ENCODE measurements around the gene CWC25. TPM values are rescaled to one million over a fixed set of nuclear protein-coding genes. Genes with fewer than 3 reads are reported as not detected.

CWC25 gene
- total RNA-seq, 1 experiment from 2014 or later, result 17.3 TPM

DNA sequence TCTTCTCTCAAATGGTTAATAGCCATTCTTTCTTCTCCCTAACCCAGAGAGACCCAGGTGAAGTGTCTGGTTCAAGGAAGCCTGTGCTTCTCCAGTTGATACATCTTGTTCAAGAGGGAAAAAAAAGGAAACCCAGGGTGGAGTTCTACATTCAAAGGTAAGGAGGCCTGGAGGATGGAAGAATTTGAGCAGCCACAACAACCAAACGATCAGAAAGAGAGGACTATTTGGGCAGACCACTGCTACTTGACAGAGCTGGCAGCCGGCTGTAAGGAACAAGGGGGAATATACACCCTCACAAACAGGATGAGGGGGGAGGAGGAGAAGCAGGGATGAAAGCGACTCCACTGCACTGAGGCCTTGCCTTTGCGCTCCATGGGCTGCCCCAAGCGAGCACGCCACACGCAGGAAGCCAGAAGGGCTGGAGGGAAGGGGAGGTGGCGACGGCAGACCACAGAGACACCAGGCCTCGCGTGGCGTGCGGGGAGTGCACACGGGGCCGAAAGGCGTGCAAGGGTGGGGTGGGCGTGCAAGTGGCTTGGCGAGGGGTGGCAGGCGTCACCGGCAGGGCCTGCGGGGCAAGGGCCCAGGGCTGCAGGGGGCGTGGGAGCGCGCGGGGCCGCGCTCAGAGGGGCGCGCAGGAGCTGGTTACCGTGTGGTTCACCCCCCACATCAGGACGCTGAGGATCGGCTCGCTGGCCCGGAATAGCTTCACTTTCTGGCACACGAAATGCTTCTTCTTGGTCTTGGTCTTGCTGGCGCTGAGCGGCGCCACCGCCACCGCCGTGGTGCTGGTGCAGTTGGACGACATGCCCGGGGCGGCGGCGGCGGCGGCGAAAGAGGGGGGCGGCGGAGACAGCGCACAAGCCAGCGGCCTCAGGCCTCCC lies 26.3 kb downstream of the CWC25 start (continued):
- TF ChIP-seq, protein P1, sequence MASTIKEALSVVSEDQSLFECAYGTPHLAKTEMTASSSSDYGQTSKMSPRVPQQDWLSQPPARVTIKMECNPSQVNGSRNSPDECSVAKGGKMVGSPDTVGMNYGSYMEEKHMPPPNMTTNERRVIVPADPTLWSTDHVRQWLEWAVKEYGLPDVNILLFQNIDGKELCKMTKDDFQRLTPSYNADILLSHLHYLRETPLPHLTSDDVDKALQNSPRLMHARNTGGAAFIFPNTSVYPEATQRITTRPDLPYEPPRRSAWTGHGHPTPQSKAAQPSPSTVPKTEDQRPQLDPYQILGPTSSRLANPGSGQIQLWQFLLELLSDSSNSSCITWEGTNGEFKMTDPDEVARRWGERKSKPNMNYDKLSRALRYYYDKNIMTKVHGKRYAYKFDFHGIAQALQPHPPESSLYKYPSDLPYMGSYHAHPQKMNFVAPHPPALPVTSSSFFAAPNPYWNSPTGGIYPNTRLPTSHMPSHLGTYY (CRISPR knock-in tag; IDR thresholded peaks at IDR 0.05), result no peak
- TF ChIP-seq ZNF121 (CRISPR knock-in tag; IDR thresholded peaks at IDR 0.05), result 0 out of 2 replicates have a peak, but pooled peaks have one; percentile 33
- TF ChIP-seq, protein P2, sequence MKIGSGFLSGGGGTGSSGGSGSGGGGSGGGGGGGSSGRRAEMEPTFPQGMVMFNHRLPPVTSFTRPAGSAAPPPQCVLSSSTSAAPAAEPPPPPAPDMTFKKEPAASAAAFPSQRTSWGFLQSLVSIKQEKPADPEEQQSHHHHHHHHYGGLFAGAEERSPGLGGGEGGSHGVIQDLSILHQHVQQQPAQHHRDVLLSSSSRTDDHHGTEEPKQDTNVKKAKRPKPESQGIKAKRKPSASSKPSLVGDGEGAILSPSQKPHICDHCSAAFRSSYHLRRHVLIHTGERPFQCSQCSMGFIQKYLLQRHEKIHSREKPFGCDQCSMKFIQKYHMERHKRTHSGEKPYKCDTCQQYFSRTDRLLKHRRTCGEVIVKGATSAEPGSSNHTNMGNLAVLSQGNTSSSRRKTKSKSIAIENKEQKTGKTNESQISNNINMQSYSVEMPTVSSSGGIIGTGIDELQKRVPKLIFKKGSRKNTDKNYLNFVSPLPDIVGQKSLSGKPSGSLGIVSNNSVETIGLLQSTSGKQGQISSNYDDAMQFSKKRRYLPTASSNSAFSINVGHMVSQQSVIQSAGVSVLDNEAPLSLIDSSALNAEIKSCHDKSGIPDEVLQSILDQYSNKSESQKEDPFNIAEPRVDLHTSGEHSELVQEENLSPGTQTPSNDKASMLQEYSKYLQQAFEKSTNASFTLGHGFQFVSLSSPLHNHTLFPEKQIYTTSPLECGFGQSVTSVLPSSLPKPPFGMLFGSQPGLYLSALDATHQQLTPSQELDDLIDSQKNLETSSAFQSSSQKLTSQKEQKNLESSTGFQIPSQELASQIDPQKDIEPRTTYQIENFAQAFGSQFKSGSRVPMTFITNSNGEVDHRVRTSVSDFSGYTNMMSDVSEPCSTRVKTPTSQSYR (CRISPR knock-in tag; IDR thresholded peaks at IDR 0.05), result 0 out of 2 replicates have a peak, but pooled peaks have one; percentile 32
- TF ChIP-seq CREB1 (CRISPR knock-in tag; IDR thresholded peaks at IDR 0.05), result 0 out of 2 replicates have a peak, but pooled peaks have one; percentile 39
- TF ChIP-seq, protein P3, sequence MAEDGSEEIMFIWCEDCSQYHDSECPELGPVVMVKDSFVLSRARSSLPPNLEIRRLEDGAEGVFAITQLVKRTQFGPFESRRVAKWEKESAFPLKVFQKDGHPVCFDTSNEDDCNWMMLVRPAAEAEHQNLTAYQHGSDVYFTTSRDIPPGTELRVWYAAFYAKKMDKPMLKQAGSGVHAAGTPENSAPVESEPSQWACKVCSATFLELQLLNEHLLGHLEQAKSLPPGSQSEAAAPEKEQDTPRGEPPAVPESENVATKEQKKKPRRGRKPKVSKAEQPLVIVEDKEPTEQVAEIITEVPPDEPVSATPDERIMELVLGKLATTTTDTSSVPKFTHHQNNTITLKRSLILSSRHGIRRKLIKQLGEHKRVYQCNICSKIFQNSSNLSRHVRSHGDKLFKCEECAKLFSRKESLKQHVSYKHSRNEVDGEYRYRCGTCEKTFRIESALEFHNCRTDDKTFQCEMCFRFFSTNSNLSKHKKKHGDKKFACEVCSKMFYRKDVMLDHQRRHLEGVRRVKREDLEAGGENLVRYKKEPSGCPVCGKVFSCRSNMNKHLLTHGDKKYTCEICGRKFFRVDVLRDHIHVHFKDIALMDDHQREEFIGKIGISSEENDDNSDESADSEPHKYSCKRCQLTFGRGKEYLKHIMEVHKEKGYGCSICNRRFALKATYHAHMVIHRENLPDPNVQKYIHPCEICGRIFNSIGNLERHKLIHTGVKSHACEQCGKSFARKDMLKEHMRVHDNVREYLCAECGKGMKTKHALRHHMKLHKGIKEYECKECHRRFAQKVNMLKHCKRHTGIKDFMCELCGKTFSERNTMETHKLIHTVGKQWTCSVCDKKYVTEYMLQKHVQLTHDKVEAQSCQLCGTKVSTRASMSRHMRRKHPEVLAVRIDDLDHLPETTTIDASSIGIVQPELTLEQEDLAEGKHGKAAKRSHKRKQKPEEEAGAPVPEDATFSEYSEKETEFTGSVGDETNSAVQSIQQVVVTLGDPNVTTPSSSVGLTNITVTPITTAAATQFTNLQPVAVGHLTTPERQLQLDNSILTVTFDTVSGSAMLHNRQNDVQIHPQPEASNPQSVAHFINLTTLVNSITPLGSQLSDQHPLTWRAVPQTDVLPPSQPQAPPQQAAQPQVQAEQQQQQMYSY (CRISPR knock-in tag; IDR thresholded peaks at IDR 0.05), result 0 out of 2 replicates have a peak, but pooled peaks have one; percentile 36

DNA sequence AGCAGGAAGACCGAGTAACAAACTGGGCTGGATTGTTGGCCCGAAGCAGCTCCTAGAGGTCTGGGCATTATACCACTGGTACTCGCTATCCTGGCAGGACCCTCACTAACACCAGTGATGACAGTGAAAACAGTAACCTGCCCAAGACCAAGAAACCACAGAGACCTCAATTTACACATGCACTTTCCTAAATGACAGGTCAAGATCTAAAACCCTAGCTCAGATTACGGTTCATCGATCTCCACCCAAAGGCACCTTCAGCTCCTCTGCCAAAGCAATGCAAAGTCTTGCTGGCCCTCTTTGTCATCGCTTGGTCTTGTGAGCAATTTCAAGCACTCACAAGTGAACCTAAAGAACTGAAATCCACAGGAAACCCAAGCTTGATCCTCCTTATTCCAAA lies 27.3 kb downstream of the CWC25 start:
- no peak for TF ChIP-seq ZNF396 (CRISPR knock-in tag; IDR thresholded peaks at IDR 0.05; ENCODE audit: borderline replicate concordance)
- TF ChIP-seq, protein P4, sequence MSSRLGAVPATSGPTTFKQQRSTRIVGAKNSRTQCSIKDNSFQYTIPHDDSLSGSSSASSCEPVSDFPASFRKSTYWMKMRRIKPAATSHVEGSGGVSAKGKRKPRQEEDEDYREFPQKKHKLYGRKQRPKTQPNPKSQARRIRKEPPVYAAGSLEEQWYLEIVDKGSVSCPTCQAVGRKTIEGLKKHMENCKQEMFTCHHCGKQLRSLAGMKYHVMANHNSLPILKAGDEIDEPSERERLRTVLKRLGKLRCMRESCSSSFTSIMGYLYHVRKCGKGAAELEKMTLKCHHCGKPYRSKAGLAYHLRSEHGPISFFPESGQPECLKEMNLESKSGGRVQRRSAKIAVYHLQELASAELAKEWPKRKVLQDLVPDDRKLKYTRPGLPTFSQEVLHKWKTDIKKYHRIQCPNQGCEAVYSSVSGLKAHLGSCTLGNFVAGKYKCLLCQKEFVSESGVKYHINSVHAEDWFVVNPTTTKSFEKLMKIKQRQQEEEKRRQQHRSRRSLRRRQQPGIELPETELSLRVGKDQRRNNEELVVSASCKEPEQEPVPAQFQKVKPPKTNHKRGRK (CRISPR knock-in tag; IDR thresholded peaks at IDR 0.05; ENCODE audit: borderline replicate concordance), result no peak
- Mint-ChIP-seq H3K27me3 (ENCODE audit: low read depth) (no peaks in the 10 kb centered on the region), H3K9me3 (no peaks in the 10 kb centered on the region), H3K4me1 (peaks cover 21% of the 10 kb centered on the region), H3K4me3 (peak overlapping the region; percentile 98), H3K36me3 (peaks cover 37% of the 10 kb centered on the region), H3K27ac (peak overlapping the region; percentile 96; the same call in 1 of the 2 replicates)
- DNase-seq (ENCODE audit: low spot score), result no peak
- ATAC-seq, result no peak
- ChIA-PET POLR2A (no interaction called here), CTCF (no interaction called here)

DNA sequence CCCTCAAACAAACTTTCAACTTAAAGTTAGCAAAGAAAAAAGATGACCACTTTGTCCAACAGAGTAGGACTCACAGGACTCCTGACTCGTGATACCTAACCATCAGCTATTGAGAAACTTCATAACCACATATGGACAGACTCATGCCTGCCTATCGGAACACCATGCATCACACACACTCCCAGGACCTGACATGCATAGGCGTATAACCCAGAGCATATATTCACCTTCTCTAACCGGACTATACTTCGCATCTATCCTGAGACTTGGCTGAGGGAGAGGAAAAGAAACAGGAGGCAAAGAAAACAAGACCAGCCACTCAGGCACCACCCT lies 28.0 kb downstream of the CWC25 start:
- H3K27me3 Mint-ChIP-seq (ENCODE audit: low read depth), result no peaks in the 10 kb centered on the region
- no peaks in the 10 kb centered on the region for H3K9me3 Mint-ChIP-seq
- peak overlapping the region; percentile 42 for H3K27ac Mint-ChIP-seq
- peaks cover 36% of the 10 kb centered on the region for H3K36me3 Mint-ChIP-seq
- CTCF ChIA-PET, result no interaction called here
- H3K4me1 Mint-ChIP-seq, result peaks cover 21% of the 10 kb centered on the region
- POLR2A ChIA-PET, result no interaction called here
- peak overlapping the region; percentile 23; the same call in 1 of the 2 replicates for H3K4me3 Mint-ChIP-seq
- no peak for ATAC-seq
- no peak for TF ChIP-seq GABPB1 (CRISPR knock-in tag; IDR thresholded peaks at IDR 0.05)
- TF ChIP-seq IRF2 (CRISPR knock-in tag; IDR thresholded peaks at IDR 0.05; ENCODE audit: borderline replicate concordance, low read depth), result no peak
- TF ChIP-seq CREB1 (CRISPR knock-in tag; IDR thresholded peaks at IDR 0.05), result no peak
- TF ChIP-seq, protein P5, sequence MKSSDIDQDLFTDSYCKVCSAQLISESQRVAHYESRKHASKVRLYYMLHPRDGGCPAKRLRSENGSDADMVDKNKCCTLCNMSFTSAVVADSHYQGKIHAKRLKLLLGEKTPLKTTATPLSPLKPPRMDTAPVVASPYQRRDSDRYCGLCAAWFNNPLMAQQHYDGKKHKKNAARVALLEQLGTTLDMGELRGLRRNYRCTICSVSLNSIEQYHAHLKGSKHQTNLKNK (CRISPR knock-in tag; IDR thresholded peaks at IDR 0.05), result no peak
- no peak for TF ChIP-seq ZNF423 (CRISPR knock-in tag; IDR thresholded peaks at IDR 0.05)
- TF ChIP-seq, protein P4 (CRISPR knock-in tag; IDR thresholded peaks at IDR 0.05; ENCODE audit: borderline replicate concordance), result no peak
- no peak for DNase-seq (ENCODE audit: low spot score)

All from WTC11 (cell line).